ENCODE results near the gene ST6GALNAC5.

ST6GALNAC5 gene

DNA sequence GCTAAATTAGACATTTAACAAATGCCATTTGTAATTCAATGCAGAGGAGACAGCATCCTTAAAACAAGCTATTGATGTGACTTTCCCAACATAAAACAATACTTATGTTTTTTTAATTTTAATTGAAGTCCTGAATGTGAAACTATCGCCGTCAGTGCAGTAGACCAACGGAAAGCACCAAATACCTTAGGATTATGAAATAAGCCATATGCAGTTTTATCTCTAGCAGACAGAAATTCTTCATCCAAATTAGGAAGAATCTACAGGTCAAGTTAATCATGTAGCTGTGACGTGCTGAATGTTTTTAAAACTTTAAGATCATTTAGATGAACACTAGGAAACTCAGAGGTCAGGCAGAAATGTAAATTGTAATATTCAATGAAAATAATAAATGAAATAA lies 714 bp upstream of the ST6GALNAC5 start:
- Histone ChIP-seq H3K9me2 (replicated peaks; ENCODE audit: insufficient read depth, low read length) (no peaks in the 10 kb centered on the region), H3K4me3 (ENCODE audit: low read length) (no peak overlapping the region), H3F3A (ENCODE audit: insufficient read depth, low read length) (no peaks in the 10 kb centered on the region), H3K36me3 (replicated peaks; ENCODE audit: insufficient read depth, low read length) (no peaks in the 10 kb centered on the region), H3K4me1 (ENCODE audit: low read length) (no peaks in the 10 kb centered on the region), H3K27ac (ENCODE audit: low read length) (no peak overlapping the region), H3K27me3 (replicated peaks; ENCODE audit: insufficient read depth, low read length) (no peaks in the 10 kb centered on the region), H3K9me3 (replicated peaks; ENCODE audit: insufficient read depth, low read length) (no peaks in the 10 kb centered on the region), H4K20me1 (ENCODE audit: insufficient read depth, low read length) (no peaks in the 10 kb centered on the region), H3K4me2 (ENCODE audit: low read depth, low read length) (no peak overlapping the region), H2AFZ (ENCODE audit: low read length) (no peak overlapping the region), H3K79me2 (ENCODE audit: low read length) (no peaks in the 10 kb centered on the region), H3K9ac (ENCODE audit: low read length) (no peak overlapping the region)
- TF ChIP-seq EZH2 (optimal IDR thresholded peaks at IDR 0.05; ENCODE audit: low read depth, low read length) (no peak), EZH2phosphoT487 (IDR thresholded peaks at IDR 0.05; ENCODE audit: low read length) (no peak)
- TF ChIP-seq, protein P1, sequence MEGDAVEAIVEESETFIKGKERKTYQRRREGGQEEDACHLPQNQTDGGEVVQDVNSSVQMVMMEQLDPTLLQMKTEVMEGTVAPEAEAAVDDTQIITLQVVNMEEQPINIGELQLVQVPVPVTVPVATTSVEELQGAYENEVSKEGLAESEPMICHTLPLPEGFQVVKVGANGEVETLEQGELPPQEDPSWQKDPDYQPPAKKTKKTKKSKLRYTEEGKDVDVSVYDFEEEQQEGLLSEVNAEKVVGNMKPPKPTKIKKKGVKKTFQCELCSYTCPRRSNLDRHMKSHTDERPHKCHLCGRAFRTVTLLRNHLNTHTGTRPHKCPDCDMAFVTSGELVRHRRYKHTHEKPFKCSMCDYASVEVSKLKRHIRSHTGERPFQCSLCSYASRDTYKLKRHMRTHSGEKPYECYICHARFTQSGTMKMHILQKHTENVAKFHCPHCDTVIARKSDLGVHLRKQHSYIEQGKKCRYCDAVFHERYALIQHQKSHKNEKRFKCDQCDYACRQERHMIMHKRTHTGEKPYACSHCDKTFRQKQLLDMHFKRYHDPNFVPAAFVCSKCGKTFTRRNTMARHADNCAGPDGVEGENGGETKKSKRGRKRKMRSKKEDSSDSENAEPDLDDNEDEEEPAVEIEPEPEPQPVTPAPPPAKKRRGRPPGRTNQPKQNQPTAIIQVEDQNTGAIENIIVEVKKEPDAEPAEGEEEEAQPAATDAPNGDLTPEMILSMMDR (IDR thresholded peaks at IDR 0.05; ENCODE audit: low read length), result no peak
- DNase-seq, result no peak

DNA sequence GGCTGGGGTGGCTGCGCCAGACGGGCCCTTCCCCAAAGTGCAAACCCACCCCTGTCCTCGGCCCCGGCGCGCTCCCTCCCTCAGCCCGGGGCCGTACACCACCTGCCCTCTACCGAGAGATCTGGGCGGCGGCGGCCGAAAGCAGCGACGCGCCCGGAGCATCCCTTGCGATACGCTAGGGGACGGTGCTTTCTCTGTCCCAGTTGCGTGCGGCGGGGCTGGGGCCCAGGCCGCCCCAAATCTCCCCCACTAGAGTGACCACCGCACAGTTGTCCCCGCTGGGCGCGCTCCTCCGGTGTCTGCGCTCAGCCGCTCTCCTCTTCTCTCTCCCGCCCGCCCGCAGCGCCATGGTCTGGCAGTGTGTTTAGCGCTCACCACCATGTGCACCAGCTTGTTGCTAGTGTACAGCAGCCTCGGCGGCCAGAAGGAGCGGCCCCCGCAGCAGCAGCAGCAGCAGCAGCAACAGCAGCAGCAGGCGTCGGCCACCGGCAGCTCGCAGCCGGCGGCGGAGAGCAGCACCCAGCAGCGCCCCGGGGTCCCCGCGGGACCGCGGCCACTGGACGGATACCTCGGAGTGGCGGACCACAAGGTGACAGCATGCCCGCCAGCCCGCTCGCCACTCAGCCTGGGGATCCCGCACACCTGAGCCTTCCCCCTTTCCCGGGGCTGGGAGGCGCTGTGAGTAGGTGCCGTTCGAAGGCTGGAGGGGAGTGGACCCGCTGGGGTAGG lies 1.0 kb downstream of the ST6GALNAC5 start:
- Histone ChIP-seq H3F3A (ENCODE audit: insufficient read depth, low read length) (no peaks in the 10 kb centered on the region), H3K9me3 (replicated peaks; ENCODE audit: insufficient read depth, low read length) (no peaks in the 10 kb centered on the region), H3K9me2 (replicated peaks; ENCODE audit: insufficient read depth, low read length) (no peaks in the 10 kb centered on the region), H3K4me1 (ENCODE audit: low read length) (no peaks in the 10 kb centered on the region), H3K4me3 (ENCODE audit: low read length) (peak overlapping the region; percentile 50), H3K27me3 (replicated peaks; ENCODE audit: insufficient read depth, low read length) (no peaks in the 10 kb centered on the region), H2AFZ (ENCODE audit: low read length) (peak overlapping the region; percentile 67; the same call in 1 of the 2 replicates), H3K36me3 (replicated peaks; ENCODE audit: insufficient read depth, low read length) (no peaks in the 10 kb centered on the region), H4K20me1 (ENCODE audit: insufficient read depth, low read length) (no peaks in the 10 kb centered on the region), H3K79me2 (ENCODE audit: low read length) (no peaks in the 10 kb centered on the region), H3K4me2 (ENCODE audit: low read depth, low read length) (peak overlapping the region; percentile 75), H3K27ac (ENCODE audit: low read length) (no peak overlapping the region), H3K9ac (ENCODE audit: low read length) (no peak overlapping the region)
- no peak for TF ChIP-seq EZH2phosphoT487 (IDR thresholded peaks at IDR 0.05; ENCODE audit: low read length)
- TF ChIP-seq EZH2 (optimal IDR thresholded peaks at IDR 0.05; ENCODE audit: low read depth, low read length), result no peak
- TF ChIP-seq, protein P1 (IDR thresholded peaks at IDR 0.05; ENCODE audit: low read length), result peak; percentile 25
- peak; percentile 29 for DNase-seq

DNA sequence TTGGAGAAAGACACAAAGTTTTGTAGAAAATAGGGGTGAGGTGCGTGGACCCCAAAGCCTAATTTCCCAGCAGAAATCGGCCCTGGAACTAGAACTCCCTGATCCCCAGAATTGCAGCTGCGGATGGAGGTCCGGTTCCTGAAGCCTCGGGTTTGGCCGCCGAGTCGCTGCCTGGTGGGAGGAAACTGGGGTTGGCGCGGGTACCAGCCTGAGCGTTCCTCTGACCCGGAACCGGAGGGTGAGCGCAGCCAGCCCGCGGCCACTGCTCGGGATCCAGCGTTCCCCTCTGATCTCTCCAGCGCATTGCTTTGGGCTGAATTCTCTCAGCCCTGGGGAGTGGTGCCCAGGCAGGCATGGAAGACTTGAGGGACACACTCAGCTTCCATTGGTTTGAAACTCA lies 1.6 kb downstream of the ST6GALNAC5 start:
- no peak overlapping the region for H2AFZ ChIP-seq (ENCODE audit: low read length)
- H3K4me3 ChIP-seq (ENCODE audit: low read length), result no peak overlapping the region
- H3K4me2 ChIP-seq (ENCODE audit: low read depth, low read length), result no peak overlapping the region
- H3K36me3 ChIP-seq (replicated peaks; ENCODE audit: insufficient read depth, low read length), result no peaks in the 10 kb centered on the region
- H3K4me1 ChIP-seq (ENCODE audit: low read length), result no peaks in the 10 kb centered on the region
- no peaks in the 10 kb centered on the region for H3F3A ChIP-seq (ENCODE audit: insufficient read depth, low read length)
- no peak overlapping the region for H3K27ac ChIP-seq (ENCODE audit: low read length)
- TF ChIP-seq EZH2phosphoT487 (IDR thresholded peaks at IDR 0.05; ENCODE audit: low read length) (no peak), EZH2 (optimal IDR thresholded peaks at IDR 0.05; ENCODE audit: low read depth, low read length) (no peak)
- TF ChIP-seq, protein P1 (IDR thresholded peaks at IDR 0.05; ENCODE audit: low read length), result no peak
- H3K79me2 ChIP-seq (ENCODE audit: low read length), result no peaks in the 10 kb centered on the region
- H3K9ac ChIP-seq (ENCODE audit: low read length), result no peak overlapping the region
- H4K20me1 ChIP-seq (ENCODE audit: insufficient read depth, low read length), result no peaks in the 10 kb centered on the region
- H3K9me2 ChIP-seq (replicated peaks; ENCODE audit: insufficient read depth, low read length), result no peaks in the 10 kb centered on the region
- H3K27me3 ChIP-seq (replicated peaks; ENCODE audit: insufficient read depth, low read length), result no peaks in the 10 kb centered on the region
- no peaks in the 10 kb centered on the region for H3K9me3 ChIP-seq (replicated peaks; ENCODE audit: insufficient read depth, low read length)
- DNase-seq, result no peak

All from MM.1S (cell line).